ENCODE results near the gene CRISP2.

GRCh38 chr6:49676671-49677281 is 36.6 kb downstream of the CRISP2 start:
- TF ChIP-seq, protein P1, sequence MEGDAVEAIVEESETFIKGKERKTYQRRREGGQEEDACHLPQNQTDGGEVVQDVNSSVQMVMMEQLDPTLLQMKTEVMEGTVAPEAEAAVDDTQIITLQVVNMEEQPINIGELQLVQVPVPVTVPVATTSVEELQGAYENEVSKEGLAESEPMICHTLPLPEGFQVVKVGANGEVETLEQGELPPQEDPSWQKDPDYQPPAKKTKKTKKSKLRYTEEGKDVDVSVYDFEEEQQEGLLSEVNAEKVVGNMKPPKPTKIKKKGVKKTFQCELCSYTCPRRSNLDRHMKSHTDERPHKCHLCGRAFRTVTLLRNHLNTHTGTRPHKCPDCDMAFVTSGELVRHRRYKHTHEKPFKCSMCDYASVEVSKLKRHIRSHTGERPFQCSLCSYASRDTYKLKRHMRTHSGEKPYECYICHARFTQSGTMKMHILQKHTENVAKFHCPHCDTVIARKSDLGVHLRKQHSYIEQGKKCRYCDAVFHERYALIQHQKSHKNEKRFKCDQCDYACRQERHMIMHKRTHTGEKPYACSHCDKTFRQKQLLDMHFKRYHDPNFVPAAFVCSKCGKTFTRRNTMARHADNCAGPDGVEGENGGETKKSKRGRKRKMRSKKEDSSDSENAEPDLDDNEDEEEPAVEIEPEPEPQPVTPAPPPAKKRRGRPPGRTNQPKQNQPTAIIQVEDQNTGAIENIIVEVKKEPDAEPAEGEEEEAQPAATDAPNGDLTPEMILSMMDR (conservative IDR thresholded peaks at IDR 0.05 in 1 of 2, IDR thresholded peaks at IDR 0.05 in 1 of 2; ENCODE audit: low read depth in 1 of 2, low read length in 2 of 2), result no peak
- no peak for TF ChIP-seq EZH2 (IDR thresholded peaks at IDR 0.05; ENCODE audit: low read length, missing control alignments)
